ENCODE results near the gene LZTS2.
A peak's percentile ranks its signal among the peaks of the same experiment; 100 is the strongest.
"Not testable (repeated sequence)": the region's sequence is repeated elsewhere in the genome, so short reads cannot be mapped to it uniquely, and the experiment has no call there.

LZTS2 gene

DNA sequence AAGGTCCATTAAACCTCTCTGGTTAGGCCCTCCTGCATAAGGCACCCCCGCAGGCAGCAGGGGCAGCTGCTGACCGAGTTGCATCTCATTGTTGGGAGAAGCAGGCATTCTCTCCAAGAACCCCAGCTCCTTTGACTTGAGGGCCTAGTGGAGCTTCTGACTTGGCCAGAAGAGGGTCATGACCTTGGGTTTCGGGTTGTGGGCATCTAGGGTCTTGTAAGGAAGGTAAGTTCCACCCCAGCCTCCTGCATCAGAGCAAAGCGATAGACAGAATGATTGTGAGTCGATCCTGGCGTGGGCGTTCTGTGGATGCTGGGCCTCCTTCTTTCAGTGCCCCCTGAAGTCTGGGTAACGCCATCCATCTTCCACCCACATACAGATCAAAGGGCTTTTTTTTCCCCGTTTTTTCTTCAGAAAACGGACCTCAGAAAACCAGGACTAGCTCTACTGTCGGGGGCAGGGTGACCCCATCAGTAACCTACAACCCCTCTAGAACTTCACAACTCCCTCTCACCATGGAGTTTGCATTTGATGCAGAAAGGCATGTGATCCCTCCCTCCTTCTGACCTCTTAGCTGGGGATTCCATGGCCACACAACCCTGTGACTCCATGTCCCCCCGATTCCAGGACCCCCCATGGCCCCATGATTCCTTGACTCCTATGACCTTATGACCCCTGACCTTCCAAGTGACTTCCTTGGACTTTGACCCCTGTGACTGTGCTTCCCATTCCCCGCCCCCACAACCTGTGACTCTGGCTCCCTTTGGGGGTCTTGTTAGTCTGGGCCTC is 27.3 kb upstream of the LZTS2 start:
- TF ChIP-seq, protein P1, sequence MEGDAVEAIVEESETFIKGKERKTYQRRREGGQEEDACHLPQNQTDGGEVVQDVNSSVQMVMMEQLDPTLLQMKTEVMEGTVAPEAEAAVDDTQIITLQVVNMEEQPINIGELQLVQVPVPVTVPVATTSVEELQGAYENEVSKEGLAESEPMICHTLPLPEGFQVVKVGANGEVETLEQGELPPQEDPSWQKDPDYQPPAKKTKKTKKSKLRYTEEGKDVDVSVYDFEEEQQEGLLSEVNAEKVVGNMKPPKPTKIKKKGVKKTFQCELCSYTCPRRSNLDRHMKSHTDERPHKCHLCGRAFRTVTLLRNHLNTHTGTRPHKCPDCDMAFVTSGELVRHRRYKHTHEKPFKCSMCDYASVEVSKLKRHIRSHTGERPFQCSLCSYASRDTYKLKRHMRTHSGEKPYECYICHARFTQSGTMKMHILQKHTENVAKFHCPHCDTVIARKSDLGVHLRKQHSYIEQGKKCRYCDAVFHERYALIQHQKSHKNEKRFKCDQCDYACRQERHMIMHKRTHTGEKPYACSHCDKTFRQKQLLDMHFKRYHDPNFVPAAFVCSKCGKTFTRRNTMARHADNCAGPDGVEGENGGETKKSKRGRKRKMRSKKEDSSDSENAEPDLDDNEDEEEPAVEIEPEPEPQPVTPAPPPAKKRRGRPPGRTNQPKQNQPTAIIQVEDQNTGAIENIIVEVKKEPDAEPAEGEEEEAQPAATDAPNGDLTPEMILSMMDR (IDR thresholded peaks at IDR 0.05; ENCODE audit: insufficient read depth, low read depth, low read length, missing control alignments): no peak
- H3K4me3 ChIP-seq (ENCODE audit: low read length): no peak overlapping the region

DNA sequence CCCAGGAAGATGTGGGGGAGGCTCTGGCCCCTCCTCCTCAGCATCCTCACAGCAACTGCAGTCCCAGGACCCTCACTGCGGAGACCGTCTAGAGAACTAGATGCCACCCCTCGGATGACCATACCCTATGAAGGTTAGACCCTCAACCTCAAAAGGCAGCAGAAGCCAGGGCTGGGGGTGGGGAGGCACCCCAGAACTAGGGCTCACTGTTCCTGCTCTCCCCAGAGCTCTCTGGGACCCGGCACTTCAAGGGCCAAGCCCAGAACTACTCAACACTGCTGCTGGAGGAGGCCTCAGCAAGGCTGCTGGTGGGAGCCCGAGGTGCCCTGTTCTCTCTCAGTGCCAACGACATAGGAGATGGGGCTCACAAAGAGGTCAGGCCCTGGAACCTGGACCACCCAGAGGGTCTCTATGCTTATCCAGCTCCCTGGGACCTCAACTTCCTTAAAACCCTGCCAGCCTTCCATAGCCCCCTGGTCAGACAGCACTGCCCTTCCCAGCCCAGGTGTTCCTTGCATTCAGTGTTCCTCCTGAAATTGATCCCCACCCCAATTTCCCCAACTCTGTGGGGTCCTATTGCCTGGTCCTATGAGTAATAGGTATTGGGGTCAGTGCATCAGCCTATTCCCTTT is 26.6 kb upstream of the LZTS2 start:
- TF ChIP-seq, protein P1 (IDR thresholded peaks at IDR 0.05; ENCODE audit: insufficient read depth, low read depth, low read length, missing control alignments): no peak
- DNase-seq (ENCODE audit: low read depth): no peak
- no peak overlapping the region for H3K4me3 ChIP-seq (ENCODE audit: low read length)

More for the DNA sequence above, 27.3 kb upstream of the LZTS2 start:
- DNase-seq (ENCODE audit: low read depth): no peak

DNA sequence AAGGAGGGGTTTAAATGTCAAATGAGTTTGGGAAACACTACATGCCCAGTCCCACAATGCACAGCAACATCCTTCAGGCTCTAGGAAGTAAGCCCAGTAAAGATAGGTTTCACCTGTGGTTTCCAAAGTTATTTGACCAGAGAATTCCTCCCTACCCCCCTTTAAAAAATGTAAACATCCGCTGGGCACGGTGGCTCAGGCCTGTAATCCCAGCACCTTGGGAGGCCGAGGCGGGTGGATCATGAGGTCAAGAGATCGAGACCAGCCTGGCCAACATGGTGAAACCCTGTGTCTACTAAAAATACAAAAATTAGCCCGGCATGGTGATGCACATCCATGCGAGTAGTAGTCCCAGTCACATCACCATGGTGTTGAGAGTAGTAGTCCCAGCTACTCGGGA is 24.2 kb upstream of the LZTS2 start:
- DNase-seq (ENCODE audit: low read depth); H3K4me3 ChIP-seq (ENCODE audit: low read length): not testable (repeated sequence)

DNA sequence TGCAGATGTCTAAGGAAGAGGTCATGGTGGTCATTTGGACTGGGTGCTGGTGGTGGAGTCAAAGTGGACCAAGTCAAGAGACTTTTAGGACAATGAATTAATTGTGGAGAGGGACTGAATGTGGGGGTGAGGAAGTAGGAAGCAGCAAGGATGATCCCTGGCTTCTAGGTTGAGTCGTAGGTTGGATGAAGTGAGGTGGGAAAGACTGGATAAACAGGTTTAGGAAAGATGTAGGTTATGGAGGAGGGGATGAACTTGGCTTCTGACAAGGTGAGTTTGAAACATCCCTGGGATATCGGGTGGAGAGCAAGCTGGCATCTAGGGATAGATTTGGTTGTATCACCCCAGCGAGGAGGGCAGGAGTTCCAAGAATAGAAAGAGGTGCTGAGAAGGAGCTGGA is 22.7 kb upstream of the LZTS2 start:
- peak; percentile 45 for DNase-seq (ENCODE audit: low read depth)
- TF ChIP-seq, protein P1 (IDR thresholded peaks at IDR 0.05; ENCODE audit: insufficient read depth, low read depth, low read length, missing control alignments): no peak
- H3K4me3 ChIP-seq (ENCODE audit: low read length): no peak overlapping the region

DNA sequence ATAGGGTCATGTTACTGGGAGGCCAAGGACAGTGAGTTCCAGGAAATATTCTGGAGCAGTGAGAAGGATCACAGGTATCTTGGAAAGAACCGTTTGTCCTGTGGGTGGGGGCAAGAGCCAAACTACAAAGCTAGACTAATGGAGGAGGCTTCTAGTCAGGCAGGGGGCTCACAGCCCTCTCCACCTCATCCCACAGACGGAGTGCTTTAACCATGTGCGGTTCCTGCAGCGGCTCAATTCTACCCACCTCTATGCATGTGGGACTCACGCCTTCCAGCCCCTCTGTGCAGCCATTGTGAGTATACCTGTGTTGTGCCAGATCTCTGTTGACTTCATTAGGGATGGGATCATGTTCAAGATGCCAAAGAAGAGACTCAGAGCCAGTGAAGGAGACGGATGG is 22.2 kb upstream of the LZTS2 start:
- no peak for DNase-seq (ENCODE audit: low read depth)
- TF ChIP-seq, protein P1 (IDR thresholded peaks at IDR 0.05; ENCODE audit: insufficient read depth, low read depth, low read length, missing control alignments): no peak
- H3K4me3 ChIP-seq (ENCODE audit: low read length): no peak overlapping the region

DNA sequence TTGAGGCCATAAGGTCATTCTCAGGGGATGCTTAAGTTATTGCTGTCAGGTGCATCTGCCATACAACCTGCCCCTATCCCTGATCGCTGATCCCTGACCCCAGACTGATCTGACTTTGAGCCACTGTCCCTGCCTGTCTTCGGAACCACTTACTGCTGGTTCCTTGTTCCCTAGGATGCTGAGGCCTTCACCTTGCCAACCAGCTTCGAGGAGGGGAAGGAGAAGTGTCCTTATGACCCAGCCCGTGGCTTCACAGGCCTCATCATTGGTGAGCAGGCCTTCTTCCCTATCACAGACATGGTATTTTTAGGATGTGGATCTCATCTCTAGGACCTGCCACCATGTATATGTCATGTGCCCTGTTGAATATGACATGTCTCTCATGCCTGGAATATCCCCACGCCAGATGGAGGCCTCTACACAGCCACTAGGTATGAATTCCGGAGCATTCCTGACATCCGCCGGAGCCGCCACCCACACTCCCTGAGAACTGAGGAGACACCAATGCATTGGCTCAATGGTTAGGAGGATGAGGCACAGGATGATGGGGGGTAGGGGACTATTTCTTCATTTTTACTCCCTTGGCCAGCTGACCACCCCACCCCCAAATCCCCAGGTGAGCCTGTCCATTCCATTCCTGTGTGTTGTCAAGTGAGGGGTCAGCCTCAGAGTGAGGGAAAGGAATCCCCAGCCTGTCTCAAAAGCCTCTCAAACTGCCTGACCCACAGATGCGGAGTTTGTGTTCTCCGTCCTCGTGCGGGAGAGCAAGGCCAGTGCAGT is 21.3 kb upstream of the LZTS2 start:
- no peak for DNase-seq (ENCODE audit: low read depth)
- TF ChIP-seq, protein P1 (IDR thresholded peaks at IDR 0.05; ENCODE audit: insufficient read depth, low read depth, low read length, missing control alignments): no peak
- H3K4me3 ChIP-seq (ENCODE audit: low read length): no peak overlapping the region

DNA sequence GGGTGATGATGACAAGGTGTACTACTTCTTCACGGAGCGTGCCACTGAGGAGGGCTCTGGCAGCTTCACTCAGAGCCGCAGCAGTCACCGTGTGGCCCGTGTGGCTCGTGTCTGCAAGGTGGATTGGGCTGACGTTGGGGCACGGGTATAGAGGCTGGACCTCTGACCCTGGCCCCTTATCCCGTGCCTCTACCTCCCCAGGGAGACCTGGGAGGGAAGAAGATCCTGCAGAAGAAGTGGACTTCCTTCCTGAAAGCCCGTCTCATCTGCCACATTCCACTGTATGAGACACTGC is 20.8 kb upstream of the LZTS2 start:
- DNase-seq (ENCODE audit: low read depth): no peak
- TF ChIP-seq, protein P1 (IDR thresholded peaks at IDR 0.05; ENCODE audit: insufficient read depth, low read depth, low read length, missing control alignments): no peak
- no peak overlapping the region for H3K4me3 ChIP-seq (ENCODE audit: low read length)
